Hematopoietic multipotent progenitor cell treated with erythropoietin and hydrocortisone succinate and interleukin-3 and kit ligand, for 8 days (in vitro differentiated cells): Measurements from ENCODE around the gene ACOT13.
"Not testable (repeated sequence)": the region's sequence is repeated elsewhere in the genome, so short reads cannot be mapped to it uniquely, and the experiment has no call there.

ENCODE experiments used
- DNase-seq: peaks from one replicate; pipeline ENCODE4 v3.0.0-alpha.2; 2015

The ACOT13 gene

DNA sequence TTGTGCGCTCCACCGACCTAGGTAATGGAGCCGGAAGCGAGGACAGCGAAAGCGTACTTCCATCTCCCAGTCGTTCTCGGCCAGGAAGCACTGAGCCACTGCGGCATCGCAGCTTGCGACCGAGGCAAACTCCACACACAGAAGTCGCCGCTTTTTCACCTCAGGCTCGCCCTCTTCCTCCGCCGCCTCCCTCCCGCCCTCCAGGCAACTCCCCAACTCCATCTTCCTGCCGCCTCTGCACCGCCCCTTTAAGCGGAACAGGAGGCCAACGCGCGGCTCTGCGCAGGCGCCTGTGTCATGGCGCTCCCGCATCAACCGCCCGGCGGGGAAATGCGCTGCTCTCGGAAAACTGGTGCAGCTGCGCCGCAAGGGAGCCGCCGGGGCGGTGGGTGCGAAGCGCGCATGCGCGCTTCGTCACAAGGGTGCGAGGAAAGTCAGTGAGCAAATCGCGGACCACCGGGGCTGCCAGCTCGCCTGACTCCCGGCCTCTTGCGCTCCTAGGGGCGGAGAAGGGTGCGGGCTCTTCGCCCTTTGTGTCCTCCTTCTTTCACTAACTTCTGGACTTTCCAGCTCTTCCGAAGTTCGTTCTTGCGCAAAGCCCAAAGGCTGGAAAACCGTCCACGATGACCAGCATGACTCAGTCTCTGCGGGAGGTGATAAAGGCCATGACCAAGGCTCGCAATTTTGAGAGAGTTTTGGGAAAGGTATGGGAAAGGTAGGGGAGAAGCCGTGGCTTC, at the start of gene ACOT13, which contains the start of gene TDP2:
Gene ACOT13 (plus strand): TSS at position 437 of the 737 bp plus-strand sequence. CDS start 187 bp downstream, at position 624.
Gene TDP2 (minus strand): TSS at position 259 of the 737 bp plus-strand sequence. CDS start 37 bp downstream, at position 222.
- peak; percentile 97 for DNase-seq

- no peak for DNase-seq
These were observed 47.2 kb upstream of the ACOT13 start for GRCh38 chr6:24619661-24620060.

- DNase-seq: no peak
These were observed 46.2 kb upstream of the ACOT13 start for GRCh38 chr6:24620637-24621036.

DNA sequence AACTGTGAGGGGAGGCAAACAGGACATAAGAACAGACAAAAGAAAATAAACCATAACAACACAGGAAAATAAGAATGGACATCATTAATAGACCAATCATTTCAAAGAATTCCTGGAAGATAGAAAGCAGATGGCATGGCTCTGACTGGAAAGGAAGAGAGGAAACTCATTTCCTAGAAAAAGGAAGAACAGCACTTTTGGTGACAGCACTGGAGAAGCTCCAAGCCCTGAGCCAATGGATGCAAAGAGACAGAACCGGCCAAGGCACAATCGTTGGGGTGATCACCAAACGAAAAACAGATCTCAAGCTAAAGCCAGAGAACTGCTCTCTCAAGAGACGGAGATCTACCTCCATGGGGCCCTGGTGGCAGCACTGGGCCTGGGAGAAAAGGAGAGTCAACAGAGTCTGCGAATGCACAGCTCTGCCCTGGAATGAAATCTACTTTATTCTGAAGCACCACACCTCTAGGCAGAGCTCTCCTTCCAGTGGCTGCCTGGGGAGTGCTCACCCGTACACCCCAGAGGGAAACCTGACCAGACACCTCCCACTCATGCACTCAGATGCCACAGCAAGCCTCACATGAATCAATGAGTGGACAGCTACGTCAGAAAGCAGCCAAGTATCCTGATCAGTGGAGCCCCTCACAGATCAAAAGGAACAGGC, 45.1 kb upstream of the ACOT13 start:
- no peak for DNase-seq

DNA sequence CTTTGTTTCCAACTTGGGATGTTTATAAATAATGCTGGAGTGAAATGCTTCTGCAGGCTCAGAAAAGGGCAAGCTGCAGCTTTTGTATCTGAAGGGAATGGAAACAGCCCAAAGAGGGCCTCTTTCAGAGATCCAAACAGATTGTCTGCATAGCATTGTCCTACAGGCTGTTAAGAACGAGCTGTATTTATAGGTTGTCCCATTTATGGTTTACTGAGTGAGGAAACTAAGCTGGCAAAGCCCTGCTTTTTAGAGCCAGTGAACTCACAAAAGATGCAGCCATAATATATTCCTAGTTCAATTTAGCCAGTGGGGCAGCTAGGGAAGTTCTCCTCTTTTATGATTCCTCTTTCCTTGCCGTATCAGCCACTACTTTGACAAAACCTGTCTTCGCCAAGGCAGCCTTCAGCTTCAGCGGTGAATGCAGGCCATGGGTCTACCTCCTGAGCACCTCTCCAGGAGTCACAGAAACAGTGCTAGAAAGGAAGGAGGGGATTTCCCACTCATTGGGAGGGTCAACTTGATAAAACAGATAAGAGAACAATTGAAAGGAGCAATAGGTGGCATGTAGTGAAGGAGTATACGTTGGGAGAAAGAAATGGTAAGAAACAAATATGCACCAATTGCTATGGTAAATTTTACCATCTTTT, 35.9 kb upstream of the ACOT13 start:
- DNase-seq: no peak

DNA sequence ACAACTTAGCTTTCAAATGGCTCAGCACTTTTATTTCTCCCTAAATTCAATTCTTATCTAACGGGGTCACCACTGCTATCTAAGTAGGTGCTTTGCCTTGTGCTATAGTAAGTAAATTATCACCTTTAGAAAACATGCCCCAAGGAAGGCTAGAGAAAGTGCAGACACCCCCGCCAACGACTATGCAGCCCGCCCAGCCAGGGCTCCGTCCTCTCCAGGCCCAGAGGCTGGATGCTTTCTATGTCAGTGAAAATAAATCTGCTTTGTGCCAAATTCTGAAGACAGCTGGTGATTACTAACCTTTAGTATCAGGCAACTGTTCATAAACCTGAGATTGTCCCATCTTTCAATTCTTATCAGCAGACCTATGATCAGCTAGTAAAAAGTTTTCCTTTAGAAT, 35.2 kb upstream of the ACOT13 start:
- DNase-seq: no peak

- no peak for DNase-seq
These were observed 34.3 kb upstream of the ACOT13 start for GRCh38 chr6:24632573-24632972.

GRCh38 chr6:24636681-24637080, 30.2 kb upstream of the ACOT13 start:
- DNase-seq: no peak

- no peak for DNase-seq
These were observed 26.7 kb upstream of the ACOT13 start for GRCh38 chr6:24640166-24640565.

- DNase-seq: not testable (repeated sequence)
These were observed 26.2 kb upstream of the ACOT13 start for GRCh38 chr6:24640631-24641030.

- no peak for DNase-seq
These were observed 24.8 kb upstream of the ACOT13 start for GRCh38 chr6:24642061-24642460.

GRCh38 chr6:24643920-24644319, 23.0 kb upstream of the ACOT13 start:
- DNase-seq: no peak

DNA sequence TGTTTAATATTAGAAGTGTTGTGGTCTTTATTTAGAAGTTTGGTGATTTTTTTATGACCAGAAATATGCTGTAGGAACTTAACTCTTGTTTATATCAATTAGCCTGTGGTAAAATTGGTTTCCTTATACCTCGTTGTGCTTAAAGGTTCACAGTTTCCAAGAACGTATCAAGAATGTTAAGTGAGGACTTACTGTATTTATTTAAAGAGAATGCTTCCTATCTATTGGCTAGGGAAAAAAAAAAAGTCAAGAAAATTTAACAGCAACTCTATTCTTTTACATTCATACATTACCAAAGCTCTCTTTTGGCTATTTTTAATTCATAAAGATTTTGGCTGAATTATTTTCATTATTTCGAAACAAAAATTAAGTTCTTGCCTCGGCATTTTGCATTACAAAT, 22.5 kb upstream of the ACOT13 start:
- DNase-seq: no peak

- no peak for DNase-seq
These were observed 20.1 kb upstream of the ACOT13 start for GRCh38 chr6:24646771-24647170.

GRCh38 chr6:24648276-24648675, 18.6 kb upstream of the ACOT13 start:
- DNase-seq: no peak

GRCh38 chr6:24649691-24650090, 17.2 kb upstream of the ACOT13 start:
- DNase-seq: no peak

DNA sequence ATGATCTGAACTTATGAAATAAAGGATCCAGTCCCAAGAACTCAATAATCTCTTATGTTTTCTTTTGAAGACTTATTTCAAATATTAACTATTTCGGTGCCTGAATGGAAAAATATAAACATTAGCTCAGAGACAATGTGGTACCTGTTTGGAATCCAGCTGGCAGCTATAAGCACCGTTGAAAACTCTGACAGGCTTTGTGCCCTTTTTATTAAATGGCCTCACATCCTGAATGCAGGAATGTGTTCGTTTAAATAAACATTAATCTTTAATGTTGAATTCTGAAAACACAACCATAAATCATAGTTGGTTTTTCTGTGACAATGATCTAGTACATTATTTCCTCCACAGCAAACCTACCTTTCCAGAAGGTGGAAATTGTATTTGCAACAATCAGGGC, 16.5 kb upstream of the ACOT13 start:
- no peak for DNase-seq

GRCh38 chr6:24655215-24655614, 11.7 kb upstream of the ACOT13 start:
- no peak for DNase-seq

- no peak for DNase-seq
These were observed 8.0 kb upstream of the ACOT13 start for GRCh38 chr6:24658573-24659560.

DNA sequence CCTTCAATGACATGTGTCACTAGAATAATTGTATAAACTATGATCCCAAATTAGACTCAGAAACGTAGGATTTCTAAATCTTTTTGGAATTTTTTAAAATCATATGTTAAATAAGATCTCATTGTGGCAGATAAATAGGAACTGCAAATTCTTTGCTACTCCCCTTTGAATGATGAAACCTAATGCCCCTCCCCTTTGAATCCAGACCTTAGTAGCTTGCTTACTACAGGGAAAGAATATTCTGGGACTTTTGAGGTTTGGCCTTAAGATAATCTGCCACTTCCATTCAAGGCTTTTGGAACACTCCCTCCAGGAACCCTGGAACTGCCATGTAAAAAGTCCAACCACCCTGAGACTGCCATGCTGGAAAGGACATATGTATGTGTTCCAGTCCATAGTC, 7.3 kb upstream of the ACOT13 start:
- no peak for DNase-seq

DNA sequence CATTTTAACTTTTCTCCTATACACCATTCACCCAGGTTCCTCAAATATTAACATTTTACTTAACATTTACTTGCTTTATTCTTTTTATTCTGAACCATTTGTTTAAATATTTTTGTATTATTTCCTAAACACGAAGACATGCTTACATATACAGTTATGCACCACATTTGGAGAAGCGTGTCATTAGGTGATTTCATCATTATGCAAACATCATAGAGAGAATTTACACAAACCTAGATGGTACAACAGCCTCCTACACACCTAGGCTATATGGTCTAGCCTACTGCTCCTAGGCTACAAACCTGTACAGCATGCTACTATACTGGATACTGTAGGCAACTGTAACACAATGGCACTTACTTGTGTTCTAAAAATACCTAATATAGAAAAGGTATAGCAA, 6.8 kb upstream of the ACOT13 start:
- DNase-seq: no peak

DNA sequence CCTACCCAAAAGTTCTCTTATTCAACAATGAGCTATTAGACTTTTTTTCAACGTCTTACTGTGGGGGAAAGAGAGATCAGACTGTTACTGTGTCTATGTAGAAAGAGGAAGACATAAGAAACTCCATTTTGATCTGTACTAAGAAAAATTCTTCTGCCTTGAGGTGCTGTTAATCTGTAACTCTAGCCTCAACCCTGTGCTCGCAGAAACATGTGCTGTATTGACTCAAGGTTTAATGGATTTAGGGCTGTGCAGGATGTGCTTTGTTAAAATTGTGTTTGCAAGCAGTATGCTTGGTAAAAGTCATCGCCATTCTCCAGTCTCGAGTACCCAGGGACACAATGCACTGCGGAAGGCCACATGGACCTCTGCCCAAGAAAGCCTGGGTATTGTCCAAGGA, 5.1 kb upstream of the ACOT13 start:
- DNase-seq: not testable (repeated sequence)

- no peak for DNase-seq
These were observed 4.6 kb upstream of the ACOT13 start for GRCh38 chr6:24662236-24662635.
